HepG2 (cell line): ENCODE results near the gene C2CD2. TPM values are rescaled to one million over a fixed set of nuclear protein-coding genes. Genes with fewer than 3 reads are reported as not detected.

ENCODE experiments used
- ATAC-seq: fragments of 200-7000 bp; cut with Tn5 transposase; 3 replicates; pipeline ENCODE4 v1.9.1; 2020; ENCODE audit warnings: mild to moderate bottlenecking, moderate library complexity
- BruUV-seq: library from RNA; stranded (reverse); fragments of 400-500 nt; replicated peaks from 2 replicates; lab custom pipeline; 2021; lab: Mats Ljungman, UMichigan
- CTCF ChIA-PET: fragments of 300-600 bp; formaldehyde crosslinking; extraction: SDS; loops from one replicate; lab custom pipeline; 2021; ENCODE audit warnings: low total read pairs, inconsistent platforms, low intra/inter-chr PET ratio; lab: Yijun Ruan, JAX
- POLR2A ChIA-PET: fragments of 350-600 bp; sonication (Branson Sonifier 250); formaldehyde crosslinking; loops from one replicate; lab custom pipeline; 2020; ENCODE audit warnings: antibody characterized with exemption, inconsistent platforms; lab: Yijun Ruan, JAX
- DNase-seq: peaks from one replicate; pipeline ENCODE4 v3.0.0-alpha.2; 2015; ENCODE audit warnings: low spot score
- FAIRE-seq: peaks from 3 replicates; lab custom pipeline; 2011; peaks lifted over from hg19 to GRCh38; lab: Jason Lieb, UNC
- H2AFZ ChIP-seq: one replicate; pipeline ENCODE4 v1.6.1; 2011; ENCODE audit warnings: low read length, inconsistent platforms
- H3K27ac ChIP-seq: fragments of 300-600 bp; 3 replicates; pipeline ENCODE4 v1.8.0; 2011; ENCODE audit warnings: mixed run types, mild to moderate bottlenecking, mixed read lengths, low read length, inconsistent platforms; ENCODE audit not compliant: insufficient read depth; ENCODE audit errors: extremely low read length
- H3K27me3 ChIP-seq, 2 experiments: fragments of 200-600 bp in 1 of 2; 2 replicates in 1 of 2; 3 replicates in 1 of 2; pipeline versions ENCODE4 v1.6.0 to v1.8.0; 2011; ENCODE audit warnings: low read length in 2 of 2, mild to moderate bottlenecking in 2 of 2, moderate library complexity in 2 of 2, inconsistent platforms in 1 of 2; ENCODE audit not compliant: insufficient read depth in 2 of 2, control insufficient read depth in 1 of 2
- H3K36me3 ChIP-seq, 2 experiments: fragments of 200-600 bp in 1 of 2; replicated peaks in 1 of 2; 2 replicates in 1 of 2; 3 replicates in 1 of 2; pipeline versions ENCODE4 v1.5.1 to v1.8.0; 2011; ENCODE audit warnings: low read length in 2 of 2, inconsistent platforms in 1 of 2; ENCODE audit not compliant: insufficient read depth in 2 of 2, control insufficient read depth in 1 of 2
- H3K4me1 ChIP-seq: 2 replicates; pipeline ENCODE4 v1.5.1; 2012; ENCODE audit warnings: low read length, inconsistent platforms; ENCODE audit not compliant: insufficient read depth
- H3K4me2 ChIP-seq: 2 replicates; pipeline ENCODE4 v1.6.0; 2011; ENCODE audit warnings: low read depth, low read length, inconsistent platforms
- H3K4me3 ChIP-seq, 3 experiments: fragments of 200-600 bp in 1 of 3; sonication (generic), shearing (Covaris generic) in 1 of 3; replicated peaks in 1 of 3; 2 replicates each; pipeline ENCODE4 v1.5.1; 2011 to 2016; ENCODE audit warnings: low read length in 3 of 3, inconsistent platforms in 2 of 3, low read depth in 2 of 3, mild to moderate bottlenecking in 2 of 3, control low read depth in 1 of 3, mixed read lengths in 1 of 3; ENCODE audit not compliant: insufficient read depth in 1 of 3
- H3K79me2 ChIP-seq: one replicate; pipeline ENCODE4 v1.6.1; 2011; ENCODE audit warnings: low read length, inconsistent platforms; ENCODE audit not compliant: insufficient read depth
- H3K9ac ChIP-seq: 2 replicates; pipeline ENCODE4 v1.6.0; 2011; ENCODE audit warnings: mild to moderate bottlenecking, low read depth, low read length, inconsistent platforms; ENCODE audit not compliant: insufficient read depth
- H3K9me3 ChIP-seq: 2 replicates; pipeline ENCODE4 v1.5.1; 2012; ENCODE audit warnings: mild to moderate bottlenecking, low read length
- H4K20me1 ChIP-seq: 2 replicates; pipeline ENCODE4 v1.6.0; 2011; ENCODE audit warnings: inconsistent platforms, mild to moderate bottlenecking, low read length, moderate library complexity; ENCODE audit not compliant: insufficient read depth
- ARNT ChIP-seq: fragments of 450-650 bp; IDR thresholded peaks from 2 replicates; pipeline ENCODE4 v1.6.1; 2017
- JARID2 ChIP-seq: sonication (generic); formaldehyde crosslinking; IDR thresholded peaks from 2 replicates; pipeline ENCODE4 v1.8.1; 2023; ENCODE audit warnings: missing genetic modification reagents, inconsistent platforms; ENCODE audit not compliant: insufficient replicate concordance
- KMT2A ChIP-seq: sonication (generic); formaldehyde crosslinking; IDR thresholded peaks from 2 replicates; pipeline ENCODE4 v1.4.0; 2020; ENCODE audit warnings: missing genetic modification reagents
- NONO ChIP-seq, 2 experiments: fragments of 450-650 bp in 1 of 2; sonication (generic) in 1 of 2; formaldehyde crosslinking in 1 of 2; IDR thresholded peaks in 1 of 2; conservative IDR thresholded peaks in 1 of 2; 2 replicates each; pipeline versions ENCODE4 v1.6.1 to v1.8.0; 2017 to 2022; ENCODE audit warnings: mild to moderate bottlenecking in 1 of 2, missing genetic modification reagents in 1 of 2, moderate library complexity in 1 of 2
- SOX13 ChIP-seq, 3 experiments: fragments of 450-650 bp in 1 of 3; sonication (generic) in 1 of 3; formaldehyde crosslinking in 1 of 3; IDR thresholded peaks in 2 of 3; conservative IDR thresholded peaks in 1 of 3; 2 replicates each; pipeline versions ENCODE4 v1.5.0 to v1.6.1; 2016 to 2020; ENCODE audit warnings: antibody characterized with exemption in 1 of 3, mild to moderate bottlenecking in 1 of 3, missing compliant biosample characterization in 1 of 3, missing genetic modification reagents in 1 of 3, moderate library complexity in 1 of 3
- ZBTB3 ChIP-seq: sonication (generic); formaldehyde crosslinking; IDR thresholded peaks from 2 replicates; pipeline ENCODE4 v1.4.0; 2020; ENCODE audit warnings: low read depth, mild to moderate bottlenecking, moderate library complexity, missing genetic modification reagents, borderline replicate concordance
- ZFP36L2 ChIP-seq: sonication (generic); formaldehyde crosslinking; IDR thresholded peaks from 2 replicates; pipeline ENCODE4 v1.4.0; 2020; ENCODE audit warnings: missing genetic modification reagents
- ZNF205 ChIP-seq: IDR thresholded peaks from 2 replicates; pipeline ENCODE4 v1.6.1; 2018; ENCODE audit warnings: missing biosample characterization, missing genetic modification reagents
- ZNF468 ChIP-seq: sonication (generic); formaldehyde crosslinking; IDR thresholded peaks from 2 replicates; pipeline ENCODE4 v1.8.0; 2022; ENCODE audit warnings: mild to moderate bottlenecking, moderate library complexity, missing genetic modification reagents
- ZNF496 ChIP-seq: sonication (generic); formaldehyde crosslinking; IDR thresholded peaks from 2 replicates; pipeline ENCODE4 v1.8.1; 2023; ENCODE audit warnings: mild to moderate bottlenecking, moderate library complexity, missing genetic modification reagents; ENCODE audit not compliant: insufficient replicate concordance
- ZNF546 ChIP-seq: sonication (generic); formaldehyde crosslinking; conservative IDR thresholded peaks from 2 replicates; pipeline ENCODE4 v1.8.1; 2023; ENCODE audit warnings: mild to moderate bottlenecking, missing genetic modification reagents
- ZNF790 ChIP-seq: sonication (generic); formaldehyde crosslinking; IDR thresholded peaks from 2 replicates; pipeline ENCODE4 v1.8.0; 2022; ENCODE audit warnings: missing genetic modification reagents, mild to moderate bottlenecking, borderline replicate concordance
- WGBS: methylation state at CpG from one replicate; pipeline ENCODE4 v1.1.6; 2017; ENCODE audit warnings: low lambda C conversion rate; 5-methylcytosine and 5-hydroxymethylcytosine counted together
- in situ Hi-C: cut with HindIII; loops from 2 replicates; pipeline ENCODE4 v1.10.0; 2017; ENCODE audit warnings: low pct_unique_long_range_greater_than_20kb; ENCODE audit not compliant: extremely low pct_ligation_motif_present
- intact Hi-C: fragments of 100-400 bp; cut with micrococcal nuclease; formaldehyde crosslinking; loops from one replicate; pipeline ENCODE4 v1.10.0; 2022; ENCODE audit not compliant: unreplicated experiment
- polyA plus RNA-seq, 8 experiments: library from polyadenylated mRNA; depleted of rRNA in 3 of 8; stranded (reverse) in 7 of 8; unstranded in 1 of 8; fragments of >200 nt; fragmentation: Illumina TruSeq in 4 of 8; extraction: Trizol in 4 of 8; gene quantifications; 2 replicates each; pipeline versions ENCODE4 v1.2.1 to v1.2.3, GENCODE V29; 2011 to 2016; ENCODE audit warnings: low read depth in 4 of 8, missing spikeins in 1 of 8, mixed read lengths in 1 of 8; ENCODE audit not compliant: insufficient read depth in 1 of 8
- total RNA-seq, 5 experiments: library from RNA; depleted of rRNA; stranded (reverse); fragments of >200 nt; fragmentation: Illumina TruSeq; extraction: Trizol; gene quantifications; 2 replicates each; pipeline ENCODE4 v1.2.3, GENCODE V29; 2016; ENCODE audit warnings: low read depth in 1 of 5
- TF ChIP-seq, protein P1 (sequence below): sonication (generic); formaldehyde crosslinking; IDR thresholded peaks from 2 replicates; pipeline ENCODE4 v1.5.0; 2020; ENCODE audit warnings: mild to moderate bottlenecking, missing genetic modification reagents, borderline replicate concordance
- TF ChIP-seq, protein P2 (sequence below): IDR thresholded peaks from 2 replicates; pipeline ENCODE4 v1.6.1; 2016; ENCODE audit warnings: control low read depth
- TF ChIP-seq, protein P3 (sequence below): sonication (generic); formaldehyde crosslinking; IDR thresholded peaks from 2 replicates; pipeline ENCODE4 v1.8.0; 2022; ENCODE audit warnings: missing genetic modification reagents, mild to moderate bottlenecking, inconsistent platforms, borderline replicate concordance
- TF ChIP-seq, protein P4 (sequence below): sonication (generic); formaldehyde crosslinking; IDR thresholded peaks from 2 replicates; pipeline ENCODE4 v1.5.1; 2020; ENCODE audit warnings: missing genetic modification reagents, mild to moderate bottlenecking, borderline replicate concordance
- TF ChIP-seq, protein P5 (sequence below): sonication (generic); formaldehyde crosslinking; IDR thresholded peaks from 2 replicates; pipeline ENCODE4 v1.5.0; 2020; ENCODE audit warnings: missing genetic modification reagents

Gene C2CD2
- total and polyA plus RNA-seq, 2 of the 13 experiments (the other 11 are each of a cell fraction or from before 2014, with no cell fraction given): 12.5 to 19.7 TPM

DNA sequence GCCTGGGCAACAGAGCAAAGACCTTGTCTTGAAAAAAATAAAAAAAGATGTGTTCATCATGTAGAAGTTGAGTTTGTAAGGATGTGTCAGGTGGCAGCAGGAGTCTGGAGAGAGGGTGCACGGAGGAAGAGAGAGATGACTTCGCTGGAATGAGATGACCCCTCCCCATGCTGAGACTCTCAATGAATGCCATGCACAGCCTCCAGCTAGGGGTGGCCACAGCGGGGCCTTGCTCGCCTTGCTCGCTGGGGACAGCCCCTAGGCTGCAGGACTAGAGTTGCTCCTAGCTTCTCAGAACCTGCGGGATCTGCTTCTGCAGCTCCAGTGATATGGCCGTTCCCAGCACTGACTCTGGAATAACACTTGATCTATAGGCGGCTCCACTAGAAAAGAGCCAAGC is 6.6 kb upstream of the C2CD2 start:
- CTCF ChIA-PET: no interaction called here
- Histone ChIP-seq H3K4me2 (peak overlapping the region; percentile 11; the same call in 1 of the 2 replicates), H4K20me1 (no peaks in the 10 kb centered on the region), H2AFZ (no peak overlapping the region), H3K79me2 (no peaks in the 10 kb centered on the region), H3K9ac (no peak overlapping the region), H3K9me3 (no peaks in the 10 kb centered on the region), H3K4me3 (no peak overlapping the region), H3K27me3 (peaks cover 2 to 32% of the 10 kb centered on the region in 2 experiments; a peak in 4 of 5 replicates), H3K4me1 (peaks cover 68% of the 10 kb centered on the region), H3K27ac (no peak overlapping the region), H3K36me3 (no peaks in the 10 kb centered on the region)
- no TSS peak for BruUV-seq
- ATAC-seq (peak; percentile 3; the same call in 1 of the 3 replicates), DNase-seq (no peak), FAIRE-seq (no peak)
- WGBS: 39% methylated on average over 4 of the region's 8 CpGs
- POLR2A ChIA-PET: interaction anchor here (1.2 to 2.5 kb wide), 2 partner anchors 28 to 83 kb away, joined by 3 to 6 read pairs; no protein-coding TSS in a partner anchor
- intact Hi-C loops: loop anchor here (2.0 kb wide), 1 partner anchor 14 kb away; no protein-coding TSS in a partner anchor
- TF ChIP-seq ZNF468: no peak
- no peak for TF ChIP-seq ZNF496 (CRISPR knock-in tag)
- no peak for TF ChIP-seq KMT2A
- TF ChIP-seq, protein P1, sequence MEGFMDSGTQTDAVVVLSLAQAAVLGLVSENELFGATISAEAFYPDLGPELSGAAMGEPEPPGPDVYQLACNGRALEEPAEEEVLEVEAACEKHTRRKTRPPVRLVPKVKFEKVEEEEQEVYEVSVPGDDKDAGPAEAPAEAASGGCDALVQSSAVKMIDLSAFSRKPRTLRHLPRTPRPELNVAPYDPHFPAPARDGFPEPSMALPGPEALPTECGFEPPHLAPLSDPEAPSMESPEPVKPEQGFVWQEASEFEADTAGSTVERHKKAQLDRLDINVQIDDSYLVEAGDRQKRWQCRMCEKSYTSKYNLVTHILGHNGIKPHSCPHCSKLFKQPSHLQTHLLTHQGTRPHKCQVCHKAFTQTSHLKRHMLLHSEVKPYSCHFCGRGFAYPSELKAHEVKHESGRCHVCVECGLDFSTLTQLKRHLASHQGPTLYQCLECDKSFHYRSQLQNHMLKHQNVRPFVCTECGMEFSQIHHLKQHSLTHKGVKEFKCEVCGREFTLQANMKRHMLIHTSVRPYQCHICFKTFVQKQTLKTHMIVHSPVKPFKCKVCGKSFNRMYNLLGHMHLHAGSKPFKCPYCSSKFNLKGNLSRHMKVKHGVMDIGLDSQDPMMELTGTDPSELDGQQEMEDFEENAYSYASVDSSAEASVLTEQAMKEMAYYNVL (CRISPR knock-in tag): no peak
- TF ChIP-seq, protein P2, sequence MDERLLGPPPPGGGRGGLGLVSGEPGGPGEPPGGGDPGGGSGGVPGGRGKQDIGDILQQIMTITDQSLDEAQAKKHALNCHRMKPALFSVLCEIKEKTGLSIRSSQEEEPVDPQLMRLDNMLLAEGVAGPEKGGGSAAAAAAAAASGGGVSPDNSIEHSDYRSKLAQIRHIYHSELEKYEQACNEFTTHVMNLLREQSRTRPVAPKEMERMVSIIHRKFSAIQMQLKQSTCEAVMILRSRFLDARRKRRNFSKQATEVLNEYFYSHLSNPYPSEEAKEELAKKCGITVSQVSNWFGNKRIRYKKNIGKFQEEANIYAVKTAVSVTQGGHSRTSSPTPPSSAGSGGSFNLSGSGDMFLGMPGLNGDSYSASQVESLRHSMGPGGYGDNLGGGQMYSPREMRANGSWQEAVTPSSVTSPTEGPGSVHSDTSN (CRISPR knock-in tag): no peak
- TF ChIP-seq ZNF205: no peak
- TF ChIP-seq, protein P3, sequence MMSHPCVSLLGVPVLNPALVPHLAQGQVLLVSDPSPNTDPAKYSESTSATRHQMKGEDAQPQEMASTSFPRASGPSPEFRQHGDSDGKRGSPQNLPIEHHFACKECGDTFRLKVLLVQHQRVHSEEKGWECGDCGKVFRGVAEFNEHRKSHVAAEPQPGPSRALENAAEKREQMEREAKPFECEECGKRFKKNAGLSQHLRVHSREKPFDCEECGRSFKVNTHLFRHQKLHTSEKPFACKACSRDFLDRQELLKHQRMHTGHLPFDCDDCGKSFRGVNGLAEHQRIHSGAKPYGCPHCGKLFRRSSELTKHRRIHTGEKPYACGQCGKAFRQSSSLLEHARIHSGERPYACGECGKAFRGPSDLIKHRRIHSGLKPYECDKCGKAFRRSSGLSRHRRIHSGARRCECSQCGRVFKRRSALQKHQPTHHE (CRISPR knock-in tag): no peak
- TF ChIP-seq, protein P4, sequence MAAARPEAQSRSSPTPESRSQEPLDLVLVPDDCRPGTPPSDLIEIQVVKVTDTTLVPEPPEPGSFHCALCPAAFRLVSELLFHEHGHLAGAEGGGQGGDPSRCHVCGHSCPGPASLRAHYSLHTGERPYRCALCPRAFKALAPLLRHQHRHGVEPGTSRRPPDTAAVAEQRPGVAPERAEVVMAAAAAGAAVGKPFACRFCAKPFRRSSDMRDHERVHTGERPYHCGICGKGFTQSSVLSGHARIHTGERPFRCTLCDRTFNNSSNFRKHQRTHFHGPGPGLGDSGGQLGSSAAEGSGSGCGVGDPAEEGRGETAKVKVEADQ (CRISPR knock-in tag): no peak
- TF ChIP-seq ZBTB3 (CRISPR knock-in tag): no peak
- TF ChIP-seq ZNF790 (CRISPR knock-in tag): no peak
- TF ChIP-seq JARID2: no peak
- TF ChIP-seq ZFP36L2: no peak
- TF ChIP-seq SOX13 (IDR thresholded peaks at IDR 0.05): no peak
- no peak for TF ChIP-seq SOX13 (CRISPR knock-in tag; conservative IDR thresholded peaks at IDR 0.05 in 1 of 2, IDR thresholded peaks at IDR 0.05 in 1 of 2)
- TF ChIP-seq ARNT: no peak
- TF ChIP-seq, protein P5, sequence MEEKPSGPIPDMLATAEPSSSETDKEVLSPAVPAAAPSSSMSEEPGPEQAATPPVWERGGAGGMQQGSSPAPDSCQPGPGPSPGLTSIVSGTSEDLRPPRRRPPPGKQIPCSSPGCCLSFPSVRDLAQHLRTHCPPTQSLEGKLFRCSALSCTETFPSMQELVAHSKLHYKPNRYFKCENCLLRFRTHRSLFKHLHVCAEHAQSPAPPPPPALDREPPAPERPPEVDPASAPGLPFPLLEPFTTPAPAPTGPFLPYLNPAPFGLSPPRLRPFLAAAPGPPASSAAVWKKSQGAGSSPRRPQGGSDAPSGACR (CRISPR knock-in tag): no peak
- TF ChIP-seq NONO (IDR thresholded peaks at IDR 0.05): no peak
- no peak for TF ChIP-seq NONO (CRISPR knock-in tag; conservative IDR thresholded peaks at IDR 0.05)
- TF ChIP-seq ZNF546: no peak
- in situ Hi-C loops: no loop called here
